GM23338 (cell line): ENCODE results near the gene CALHM2.

Source experiments
- CREB1 ChIP-seq: fragments of 250-450 bp; sonication (Bioruptor Pico); IDR thresholded peaks from 2 replicates; pipeline ENCODE4 v1.5.0; 2020; ENCODE audit warnings: low read depth, mild to moderate bottlenecking, moderate library complexity
- CTCF ChIP-seq, 2 experiments: fragments of 200-600 bp in 1 of 2; sonication (generic) in 1 of 2; conservative IDR thresholded peaks; 2 replicates each; pipeline versions ENCODE4 v1.5.1 to v1.6.1; 2016 to 2017; ENCODE audit warnings: antibody characterized with exemption in 2 of 2, low read depth in 2 of 2, mild to moderate bottlenecking in 2 of 2, moderate library complexity in 1 of 2
- ETS1 ChIP-seq: IDR thresholded peaks from 2 replicates; pipeline ENCODE4 v1.6.1; 2016; ENCODE audit warnings: antibody characterized with exemption
- EZH2 ChIP-seq: fragments of 200-600 bp; sonication (generic); IDR thresholded peaks from one replicate; pipeline ENCODE4 v1.8.0; 2017; ENCODE audit warnings: antibody characterized with exemption, mild to moderate bottlenecking, low read depth; ENCODE audit not compliant: unreplicated experiment
- EZH2phosphoT487 ChIP-seq: fragments of 200-600 bp; sonication (generic); IDR thresholded peaks from one replicate; pipeline ENCODE4 v1.8.1; 2018; ENCODE audit warnings: antibody characterized with exemption; ENCODE audit not compliant: unreplicated experiment
- JUNB ChIP-seq: IDR thresholded peaks from one replicate; pipeline ENCODE4 v1.6.1; 2016; ENCODE audit warnings: antibody characterized with exemption; ENCODE audit not compliant: unreplicated experiment
- NANOG ChIP-seq: IDR thresholded peaks from 2 replicates; pipeline ENCODE4 v1.6.1; 2016; ENCODE audit warnings: antibody characterized with exemption, borderline replicate concordance
- POLR2AphosphoS5 ChIP-seq: IDR thresholded peaks from 2 replicates; pipeline ENCODE4 v1.6.1; 2016; ENCODE audit warnings: antibody characterized with exemption, low read depth
- STAT1 ChIP-seq: IDR thresholded peaks from one replicate; pipeline ENCODE4 v1.6.1; 2016; ENCODE audit warnings: antibody characterized with exemption; ENCODE audit not compliant: unreplicated experiment
- ZNF114 ChIP-seq: fragments of 250-450 bp; sonication (Bioruptor Pico); IDR thresholded peaks from 2 replicates; pipeline ENCODE4 v1.5.0; 2020; ENCODE audit warnings: mild to moderate bottlenecking, moderate library complexity
- ZNF331 ChIP-seq: fragments of 250-450 bp; sonication (Bioruptor Pico); IDR thresholded peaks from 2 replicates; pipeline ENCODE4 v1.5.0; 2020; ENCODE audit warnings: low read depth, mild to moderate bottlenecking, moderate library complexity
- TF ChIP-seq, protein P1 (sequence below): IDR thresholded peaks from one replicate; pipeline ENCODE4 v1.6.1; 2018; ENCODE audit warnings: antibody characterized with exemption; ENCODE audit not compliant: unreplicated experiment

DNA sequence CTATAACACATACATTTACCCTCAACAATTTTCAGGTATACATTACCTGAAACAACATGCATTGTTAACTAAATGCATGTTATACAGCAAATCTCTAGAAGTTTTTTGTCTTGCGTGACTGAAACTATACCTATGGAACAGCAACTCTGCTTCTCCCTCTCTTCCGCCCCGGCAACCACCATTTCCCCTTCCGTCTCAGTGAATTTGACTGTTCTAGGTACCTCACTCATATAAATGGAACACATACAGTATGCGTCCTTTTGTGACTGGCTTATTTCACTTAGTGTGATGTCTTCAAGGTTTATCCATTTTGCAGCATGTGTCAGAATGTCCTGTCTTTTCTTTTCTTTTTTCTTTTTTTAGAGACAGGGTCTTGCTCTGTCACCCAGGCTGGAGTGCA lies 22.5 kb downstream of the CALHM2 start:
- TF ChIP-seq EZH2 (no peak), CTCF (conservative IDR thresholded peaks at IDR 0.05; ENCODE audit: low read depth in 2 of 2) (no peak), EZH2phosphoT487 (no peak), ZNF331 (CRISPR knock-in tag) (no peak), ZNF114 (CRISPR knock-in tag) (no peak), POLR2AphosphoS5 (no peak), NANOG (no peak), JUNB (no peak), CREB1 (CRISPR knock-in tag) (no peak), STAT1 (no peak), ETS1 (no peak)
- TF ChIP-seq, protein P1, sequence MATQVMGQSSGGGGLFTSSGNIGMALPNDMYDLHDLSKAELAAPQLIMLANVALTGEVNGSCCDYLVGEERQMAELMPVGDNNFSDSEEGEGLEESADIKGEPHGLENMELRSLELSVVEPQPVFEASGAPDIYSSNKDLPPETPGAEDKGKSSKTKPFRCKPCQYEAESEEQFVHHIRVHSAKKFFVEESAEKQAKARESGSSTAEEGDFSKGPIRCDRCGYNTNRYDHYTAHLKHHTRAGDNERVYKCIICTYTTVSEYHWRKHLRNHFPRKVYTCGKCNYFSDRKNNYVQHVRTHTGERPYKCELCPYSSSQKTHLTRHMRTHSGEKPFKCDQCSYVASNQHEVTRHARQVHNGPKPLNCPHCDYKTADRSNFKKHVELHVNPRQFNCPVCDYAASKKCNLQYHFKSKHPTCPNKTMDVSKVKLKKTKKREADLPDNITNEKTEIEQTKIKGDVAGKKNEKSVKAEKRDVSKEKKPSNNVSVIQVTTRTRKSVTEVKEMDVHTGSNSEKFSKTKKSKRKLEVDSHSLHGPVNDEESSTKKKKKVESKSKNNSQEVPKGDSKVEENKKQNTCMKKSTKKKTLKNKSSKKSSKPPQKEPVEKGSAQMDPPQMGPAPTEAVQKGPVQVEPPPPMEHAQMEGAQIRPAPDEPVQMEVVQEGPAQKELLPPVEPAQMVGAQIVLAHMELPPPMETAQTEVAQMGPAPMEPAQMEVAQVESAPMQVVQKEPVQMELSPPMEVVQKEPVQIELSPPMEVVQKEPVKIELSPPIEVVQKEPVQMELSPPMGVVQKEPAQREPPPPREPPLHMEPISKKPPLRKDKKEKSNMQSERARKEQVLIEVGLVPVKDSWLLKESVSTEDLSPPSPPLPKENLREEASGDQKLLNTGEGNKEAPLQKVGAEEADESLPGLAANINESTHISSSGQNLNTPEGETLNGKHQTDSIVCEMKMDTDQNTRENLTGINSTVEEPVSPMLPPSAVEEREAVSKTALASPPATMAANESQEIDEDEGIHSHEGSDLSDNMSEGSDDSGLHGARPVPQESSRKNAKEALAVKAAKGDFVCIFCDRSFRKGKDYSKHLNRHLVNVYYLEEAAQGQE, result no peak
